Testis (tissue), 3 donors: ENCODE results near the gene DSC3. TPM values are rescaled to one million over a fixed set of nuclear protein-coding genes. Genes with fewer than 3 reads are reported as not detected.

Experiments used
- DNase-seq: peaks from one replicate; pipeline ENCODE4 v3.0.0-alpha.2; 2019
- H3K27ac ChIP-seq, 2 donors: fragments of 200-600 bp; sonication (generic); one replicate each; pipeline ENCODE4 v1.5.1; 2019
- H3K27me3 ChIP-seq: fragments of 200-600 bp; sonication (generic); one replicate; pipeline ENCODE4 v1.5.1; 2019
- H3K36me3 ChIP-seq: fragments of 200-600 bp; sonication (generic); one replicate; pipeline ENCODE4 v1.5.1; 2017; ENCODE audit warnings: low read depth; ENCODE audit errors: missing control alignments
- H3K4me1 ChIP-seq: fragments of 200-600 bp; sonication (generic); one replicate; pipeline ENCODE4 v1.5.1; 2019
- H3K4me3 ChIP-seq, 2 donors: fragments of 200-600 bp; sonication (generic); one replicate each; pipeline ENCODE4 v1.5.1; 2017 to 2019
- H3K9me3 ChIP-seq: fragments of 200-600 bp; sonication (generic); one replicate; pipeline ENCODE4 v1.5.1; 2017
- CTCF ChIP-seq, 3 experiments: fragments of 450-650 bp in 2 of 3; fragments of 200-600 bp in 1 of 3; sonication (generic) in 1 of 3; IDR thresholded peaks; one replicate each; pipeline ENCODE4 v1.5.1; 2016 to 2019; ENCODE audit warnings: antibody characterized with exemption in 3 of 3, mild to moderate bottlenecking in 2 of 3, moderate library complexity in 1 of 3
- POLR2A ChIP-seq: fragments of 450-650 bp; IDR thresholded peaks from one replicate; pipeline ENCODE4 v1.6.1; 2017; ENCODE audit warnings: antibody characterized with exemption, mild to moderate bottlenecking, moderate library complexity
- WGBS, 2 donors: methylation state at CpG; one replicate each; pipeline ENCODE4 v1.1.5; 2018; 5-methylcytosine and 5-hydroxymethylcytosine counted together
- intact Hi-C: fragments of 100-400 bp; cut with DNase I; formaldehyde crosslinking; loops from one replicate; pipeline ENCODE4 v1.15.1; 2023; ENCODE audit warnings: low total_unique reads
- polyA plus RNA-seq: library from polyadenylated mRNA; stranded (reverse); fragments of 350-450 nt; fragmentation: Illumina TruSeq; extraction: RNeasy Lipid Tissue Mini Kit (QIAGEN cat#74804); gene quantifications from one replicate; pipeline ENCODE4 v1.2.3, GENCODE V29; 2014; ENCODE audit warnings: low read depth, low replicate concordance; ENCODE audit not compliant: insufficient read depth
- total RNA-seq, 2 donors: library from RNA; depleted of rRNA; stranded (reverse); fragments of >200 nt; gene quantifications; one replicate each; pipeline ENCODE4 v1.2.3, GENCODE V29; 2016

The DSC3 gene
- total and polyA plus RNA-seq, 3 donors from 2014 or later = 0.19 to 2.0 (median 0.24) TPM

GRCh38 chr18:31061945-31062344, 19.4 kb upstream of the DSC3 start:
- intact Hi-C loops = no loop called here
- H3K36me3 ChIP-seq = no peaks in the 10 kb centered on the region
- no peaks in the 10 kb centered on the region for H3K4me1 ChIP-seq
- H3K9me3 ChIP-seq = no peaks in the 10 kb centered on the region
- H3K27me3 ChIP-seq = no peaks in the 10 kb centered on the region
- no peak for TF ChIP-seq CTCF (IDR thresholded peaks at IDR 0.05)
- no peak for TF ChIP-seq POLR2A
- 57 to 68% methylated on average over 4 of the region's 4 CpGs for WGBS, 2 donors
- no peak overlapping the region for H3K4me3 ChIP-seq
- DNase-seq = no peak
- no peak overlapping the region for H3K27ac ChIP-seq

- H3K27me3 ChIP-seq = no peaks in the 10 kb centered on the region
- no peaks in the 10 kb centered on the region for H3K4me1 ChIP-seq
- H3K36me3 ChIP-seq = no peaks in the 10 kb centered on the region
- intact Hi-C loops = no loop called here
- 89 to 94% methylated on average over 3 of the region's 3 CpGs for WGBS, 2 donors
- H3K27ac ChIP-seq = no peak overlapping the region
- DNase-seq = no peak
- no peaks in the 10 kb centered on the region for H3K9me3 ChIP-seq
- no peak overlapping the region for H3K4me3 ChIP-seq
- TF ChIP-seq POLR2A (no peak), CTCF (IDR thresholded peaks at IDR 0.05) (no peak)
These were observed 16.4 kb upstream of the DSC3 start for GRCh38 chr18:31058897-31059296.

GRCh38 chr18:31057917-31058316, 15.4 kb upstream of the DSC3 start:
- Histone ChIP-seq H3K4me3 (no peak overlapping the region), H3K27me3 (no peaks in the 10 kb centered on the region), H3K4me1 (no peaks in the 10 kb centered on the region), H3K27ac (no peak overlapping the region), H3K9me3 (no peaks in the 10 kb centered on the region), H3K36me3 (no peaks in the 10 kb centered on the region)
- 73 to 78% methylated on average over 4 of the region's 4 CpGs for WGBS, 2 donors
- no peak for TF ChIP-seq CTCF (IDR thresholded peaks at IDR 0.05)
- no peak for TF ChIP-seq POLR2A
- DNase-seq = no peak
- intact Hi-C loops = no loop called here

- H3K4me1 ChIP-seq = no peaks in the 10 kb centered on the region
- WGBS, 2 donors = 43 to 45% methylated on average over 5 of the region's 5 CpGs
- H3K9me3 ChIP-seq = no peaks in the 10 kb centered on the region
- DNase-seq = no peak
- intact Hi-C loops = no loop called here
- no peak overlapping the region for H3K4me3 ChIP-seq
- no peak overlapping the region for H3K27ac ChIP-seq
- no peaks in the 10 kb centered on the region for H3K27me3 ChIP-seq
- TF ChIP-seq POLR2A = no peak
- no peaks in the 10 kb centered on the region for H3K36me3 ChIP-seq
These were observed 14.5 kb upstream of the DSC3 start for GRCh38 chr18:31057051-31057450.

GRCh38 chr18:31056296-31056695, 13.8 kb upstream of the DSC3 start:
- intact Hi-C loops = no loop called here
- Histone ChIP-seq H3K4me1 (no peaks in the 10 kb centered on the region), H3K36me3 (no peaks in the 10 kb centered on the region), H3K27ac (no peak overlapping the region), H3K4me3 (no peak overlapping the region), H3K9me3 (no peaks in the 10 kb centered on the region), H3K27me3 (no peaks in the 10 kb centered on the region)
- TF ChIP-seq POLR2A (no peak), CTCF (IDR thresholded peaks at IDR 0.05) (no peak)
- WGBS, 2 donors = 86 to 87% methylated on average over 2 of the region's 2 CpGs
- DNase-seq = no peak
